Fibroblast of the aortic adventitia (primary cell): Measurements from ENCODE around the gene LSS. TPM values are rescaled to one million over a fixed set of nuclear protein-coding genes. Genes with fewer than 3 reads are reported as not detected.
A peak's percentile ranks its signal among the peaks of the same experiment; 100 is the strongest.

Experiments used
- DNase-seq: peaks from one replicate; pipeline ENCODE4 v3.0.0-alpha.2; 2010; ENCODE audit warnings: low read depth
- H3K4me3 ChIP-seq: 2 replicates; pipeline ENCODE4 v1.5.1; 2011; ENCODE audit warnings: low read depth, mild to moderate bottlenecking, control low read depth, low read length, moderate library complexity
- CTCF ChIP-seq: IDR thresholded peaks from 2 replicates; pipeline ENCODE4 v1.5.1; 2011; ENCODE audit warnings: mild to moderate bottlenecking, low read length, control low read depth, inconsistent platforms; ENCODE audit not compliant: insufficient read depth
- total RNA-seq: library from RNA; depleted of rRNA; stranded (reverse); fragments of >200 nt; gene quantifications from 2 replicates; pipeline ENCODE4 v1.2.3, GENCODE V29; 2012; ENCODE audit warnings: low replicate concordance

The LSS gene
- total RNA-seq, 1 donor, result 67.2 TPM

GRCh38 chr21:46196733-46197132 lies 31.8 kb downstream of the LSS start:
- no peak overlapping the region for H3K4me3 ChIP-seq
- DNase-seq, result no peak
- TF ChIP-seq CTCF, result no peak

- TF ChIP-seq CTCF, result no peak
- no peak overlapping the region for H3K4me3 ChIP-seq
Measured at GRCh38 chr21:46195595-46196195, 32.9 kb downstream of the LSS start.

GRCh38 chr21:46194374-46195334 lies 33.9 kb downstream of the LSS start:
- DNase-seq, result no peak
- no peak overlapping the region for H3K4me3 ChIP-seq
- no peak for TF ChIP-seq CTCF

More at GRCh38 chr21:46195595-46196195, 32.9 kb downstream of the LSS start:
- no peak for DNase-seq

- TF ChIP-seq CTCF, result no peak
- DNase-seq, result no peak
- no peak overlapping the region for H3K4me3 ChIP-seq
Measured at GRCh38 chr21:46193829-46194373, 34.7 kb downstream of the LSS start.

GRCh38 chr21:46191686-46192575 lies 36.6 kb downstream of the LSS start:
- H3K4me3 ChIP-seq, result no peak overlapping the region
- DNase-seq, result no peak
- no peak for TF ChIP-seq CTCF

- no peak overlapping the region for H3K4me3 ChIP-seq
- peak; percentile 81 for DNase-seq
- TF ChIP-seq CTCF, result no peak
Measured at GRCh38 chr21:46191257-46191685, 37.3 kb downstream of the LSS start.
